Skeletal muscle satellite cell (primary cell): ENCODE data around the gene ATP2B1.

ENCODE experiments used
- H3K27me3 ChIP-seq: 2 replicates; pipeline ENCODE4 v1.7.0; 2013; ENCODE audit warnings: low read length; ENCODE audit not compliant: control insufficient read depth, insufficient read depth
- H3K36me3 ChIP-seq: 2 replicates; pipeline ENCODE4 v1.7.0; 2013; ENCODE audit warnings: mild to moderate bottlenecking, control low read depth, low read length; ENCODE audit not compliant: insufficient read depth
- H3K4me1 ChIP-seq: 2 replicates; pipeline ENCODE4 v1.7.0; 2013; ENCODE audit warnings: low read length; ENCODE audit not compliant: control insufficient read depth, insufficient read depth
- H3K4me2 ChIP-seq: 2 replicates; pipeline ENCODE4 v1.7.0; 2013; ENCODE audit warnings: mild to moderate bottlenecking, low read length
- H3K4me3 ChIP-seq: 2 replicates; pipeline ENCODE4 v1.7.0; 2013; ENCODE audit warnings: low read length
- H3K9ac ChIP-seq: 2 replicates; pipeline ENCODE4 v1.7.0; 2013; ENCODE audit warnings: mild to moderate bottlenecking, low read depth, low read length, moderate library complexity
- H3K9me3 ChIP-seq: replicated peaks from 2 replicates; pipeline ENCODE4 v1.7.0; 2013; ENCODE audit warnings: mild to moderate bottlenecking, control low read depth, low read length

ATP2B1 gene

DNA sequence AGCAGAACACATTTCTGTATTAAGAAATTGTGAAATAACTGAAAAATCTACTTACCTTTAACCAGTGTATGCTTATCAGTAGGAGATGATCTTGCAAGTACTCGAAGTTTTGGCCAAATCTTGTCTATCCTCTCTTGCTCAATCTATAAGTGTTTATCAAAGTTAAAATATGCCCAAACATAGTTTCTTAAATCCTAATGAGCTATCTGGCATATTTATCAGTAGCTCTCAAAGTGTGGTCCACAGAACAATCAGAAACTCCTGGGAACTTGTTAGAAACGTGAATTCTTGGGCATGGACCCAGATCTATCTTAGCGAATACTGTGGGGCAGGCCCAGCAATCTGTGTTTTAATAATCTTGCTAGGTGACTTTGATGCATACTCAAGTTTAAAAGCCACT, 98.3 kb downstream of the ATP2B1 start:
- H3K4me3 ChIP-seq = no peak overlapping the region
- no peaks in the 10 kb centered on the region for H3K27me3 ChIP-seq
- no peak overlapping the region for H3K4me2 ChIP-seq
- H3K9ac ChIP-seq = no peak overlapping the region
- H3K36me3 ChIP-seq = peaks cover 97% of the 10 kb centered on the region
- H3K9me3 ChIP-seq = no peaks in the 10 kb centered on the region
- H3K4me1 ChIP-seq = no peaks in the 10 kb centered on the region

DNA sequence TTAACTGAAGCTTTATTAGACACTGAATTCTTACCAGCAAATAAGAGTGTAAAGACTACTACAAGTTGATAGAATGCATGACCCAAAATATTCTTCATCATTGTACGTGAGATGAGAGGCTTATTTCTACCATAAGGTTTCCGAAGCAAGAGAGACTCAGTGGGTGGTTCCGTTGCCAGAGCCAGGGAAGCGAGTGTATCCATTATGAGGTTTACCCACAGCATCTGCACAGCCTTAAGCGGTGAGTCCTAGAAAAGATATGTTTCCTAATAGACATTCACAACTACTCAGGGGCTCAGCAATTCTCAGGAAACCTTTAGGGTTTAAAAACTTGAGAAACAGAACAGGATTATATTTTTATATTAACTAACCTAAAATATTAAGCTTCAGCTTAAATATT, 105.0 kb downstream of the ATP2B1 start:
- H3K4me1 ChIP-seq = no peaks in the 10 kb centered on the region
- no peak overlapping the region for H3K9ac ChIP-seq
- no peaks in the 10 kb centered on the region for H3K27me3 ChIP-seq
- no peaks in the 10 kb centered on the region for H3K9me3 ChIP-seq
- H3K36me3 ChIP-seq = peaks cover 91% of the 10 kb centered on the region
- H3K4me3 ChIP-seq = no peak overlapping the region
- no peak overlapping the region for H3K4me2 ChIP-seq

DNA sequence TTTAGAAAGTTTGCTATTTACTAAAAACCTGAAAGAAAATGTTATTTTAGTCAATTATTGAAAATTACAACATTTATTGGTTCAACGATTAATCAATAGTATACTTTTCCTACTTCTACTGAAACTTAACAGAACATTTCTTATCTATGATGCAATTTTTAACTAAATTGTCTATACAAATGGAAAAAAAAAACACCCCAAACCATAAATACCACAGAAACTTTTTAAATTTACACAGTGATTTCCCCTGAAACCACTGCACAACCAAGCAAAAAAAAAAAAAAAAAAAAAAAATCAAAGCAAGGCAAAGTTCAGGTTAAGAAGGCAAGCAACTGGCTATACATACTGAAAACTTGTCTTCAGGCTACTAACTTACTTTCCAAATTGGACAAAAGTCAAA, 110.9 kb downstream of the ATP2B1 start:
- H3K4me2 ChIP-seq = no peak overlapping the region
- no peaks in the 10 kb centered on the region for H3K9me3 ChIP-seq
- no peaks in the 10 kb centered on the region for H3K4me1 ChIP-seq
- H3K9ac ChIP-seq = no peak overlapping the region
- no peaks in the 10 kb centered on the region for H3K27me3 ChIP-seq
- H3K4me3 ChIP-seq = no peak overlapping the region
- H3K36me3 ChIP-seq = peaks cover 91% of the 10 kb centered on the region

DNA sequence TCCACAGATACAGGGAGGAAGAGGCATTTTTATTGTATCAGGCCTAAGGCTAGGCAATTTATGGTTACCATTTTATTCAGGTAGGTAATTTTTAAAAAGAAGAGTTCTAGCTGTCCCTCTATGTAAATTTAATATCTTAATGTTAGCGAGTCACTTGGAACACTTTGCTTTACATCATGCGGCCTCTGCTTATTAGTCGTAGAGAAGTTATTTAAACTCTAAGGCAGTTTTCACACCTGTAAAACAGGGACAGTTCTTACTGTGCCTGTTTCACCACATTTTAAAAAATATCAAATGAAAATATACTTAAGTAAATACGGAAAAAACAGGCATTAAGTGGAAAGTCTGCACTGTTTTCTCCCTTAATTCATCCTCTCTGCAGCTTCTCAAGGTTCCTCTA, 111.4 kb downstream of the ATP2B1 start:
- no peak overlapping the region for H3K9ac ChIP-seq

DNA sequence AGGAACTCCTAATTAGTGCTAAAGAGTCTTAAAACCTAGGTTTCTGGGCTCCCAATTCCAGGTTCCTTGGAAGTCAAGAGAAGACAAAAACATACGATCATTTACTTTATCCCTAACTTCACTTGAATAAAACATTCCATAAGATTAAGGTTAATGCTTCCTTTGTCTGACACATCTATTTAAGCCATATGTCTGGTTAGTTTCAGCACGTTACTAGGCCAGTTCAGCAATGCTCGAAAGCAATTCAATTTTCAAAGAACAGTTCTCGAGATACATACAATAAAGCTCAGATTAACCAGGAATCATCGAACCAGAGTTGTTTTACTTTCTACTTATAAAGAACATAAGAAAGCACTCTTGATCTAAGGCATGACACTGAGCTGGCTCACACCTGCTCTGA, 114.8 kb downstream of the ATP2B1 start:
- Histone ChIP-seq H3K36me3 (peaks cover 95% of the 10 kb centered on the region), H3K4me1 (no peaks in the 10 kb centered on the region), H3K27me3 (no peaks in the 10 kb centered on the region), H3K4me3 (no peak overlapping the region), H3K9me3 (no peaks in the 10 kb centered on the region), H3K9ac (no peak overlapping the region), H3K4me2 (no peak overlapping the region)

More for the DNA sequence above, 111.4 kb downstream of the ATP2B1 start:
- no peak overlapping the region for H3K4me3 ChIP-seq
- H3K9me3 ChIP-seq = no peaks in the 10 kb centered on the region
- H3K27me3 ChIP-seq = no peaks in the 10 kb centered on the region
- no peaks in the 10 kb centered on the region for H3K4me1 ChIP-seq
- H3K4me2 ChIP-seq = no peak overlapping the region
- H3K36me3 ChIP-seq = peaks cover 91% of the 10 kb centered on the region

DNA sequence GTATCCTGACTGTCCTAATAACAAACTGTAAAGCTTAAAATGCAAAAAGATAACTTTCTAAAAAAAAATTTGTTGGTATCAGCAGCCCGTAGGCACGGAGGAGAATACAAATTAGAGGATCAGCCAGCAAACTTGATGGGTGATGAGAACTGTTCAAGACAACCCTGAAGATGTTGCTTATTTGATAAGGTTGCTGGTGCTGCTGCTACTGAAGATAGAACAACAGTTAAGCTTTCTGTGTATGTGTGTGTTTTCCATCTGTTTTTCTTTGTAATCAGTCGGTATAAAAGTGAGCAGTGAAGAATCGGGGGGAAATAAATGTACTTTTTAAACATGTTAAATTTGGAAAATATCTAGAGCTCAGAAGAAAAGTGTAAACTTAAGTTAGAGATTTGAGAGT, 115.4 kb downstream of the ATP2B1 start:
- Histone ChIP-seq H3K36me3 (peaks cover 95% of the 10 kb centered on the region), H3K27me3 (no peaks in the 10 kb centered on the region), H3K4me3 (no peak overlapping the region)

DNA sequence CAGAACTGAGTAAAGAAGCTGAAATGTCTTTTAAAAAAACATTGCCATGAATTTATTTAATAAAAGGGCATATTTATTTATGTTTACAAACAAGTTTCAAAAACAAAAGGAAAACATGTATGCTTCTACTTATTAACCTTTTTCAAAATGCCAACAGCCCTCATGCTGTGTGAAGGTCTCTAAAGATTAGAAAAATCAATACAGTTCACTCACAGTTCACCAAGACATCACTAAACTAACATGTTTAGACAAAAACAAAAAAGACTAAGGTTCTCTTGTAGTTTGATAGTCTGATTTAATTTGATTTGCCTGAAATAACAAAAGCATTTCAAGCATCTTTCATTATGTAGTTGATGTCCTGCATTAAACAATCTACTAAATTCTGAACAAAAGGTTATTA, 118.9 kb downstream of the ATP2B1 start:
- Histone ChIP-seq H3K4me1 (no peaks in the 10 kb centered on the region), H3K36me3 (peaks cover 87% of the 10 kb centered on the region), H3K9ac (no peak overlapping the region), H3K27me3 (no peaks in the 10 kb centered on the region), H3K9me3 (no peaks in the 10 kb centered on the region), H3K4me2 (no peak overlapping the region), H3K4me3 (no peak overlapping the region)

More for the DNA sequence above, 115.4 kb downstream of the ATP2B1 start:
- no peak overlapping the region for H3K9ac ChIP-seq
- H3K4me2 ChIP-seq = no peak overlapping the region
- no peaks in the 10 kb centered on the region for H3K9me3 ChIP-seq
- H3K4me1 ChIP-seq = no peaks in the 10 kb centered on the region

DNA sequence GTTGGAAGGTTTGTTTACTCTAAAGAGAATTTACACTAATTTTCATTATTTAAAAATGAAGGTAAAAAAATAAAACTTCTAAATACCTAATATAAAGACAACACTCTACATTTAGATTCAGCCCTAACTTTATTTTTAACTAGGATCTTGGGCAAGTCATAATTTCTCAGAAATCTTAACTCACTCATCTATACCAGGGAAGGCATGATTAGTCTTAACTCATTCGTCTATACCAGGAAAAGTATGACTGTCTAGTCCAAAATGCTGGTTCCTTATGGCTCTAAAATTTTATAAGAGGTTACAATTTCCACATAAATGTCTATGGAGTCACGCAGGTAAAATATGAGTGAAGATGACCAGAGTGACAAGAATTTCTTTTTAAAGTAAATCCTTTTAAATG, 130.1 kb downstream of the ATP2B1 start:
- H3K4me2 ChIP-seq = no peak overlapping the region
- H3K36me3 ChIP-seq = peaks cover 31% of the 10 kb centered on the region
- H3K27me3 ChIP-seq = no peaks in the 10 kb centered on the region
- H3K9ac ChIP-seq = no peak overlapping the region
- H3K4me3 ChIP-seq = no peak overlapping the region
- H3K4me1 ChIP-seq = peaks cover 6% of the 10 kb centered on the region
- no peaks in the 10 kb centered on the region for H3K9me3 ChIP-seq

DNA sequence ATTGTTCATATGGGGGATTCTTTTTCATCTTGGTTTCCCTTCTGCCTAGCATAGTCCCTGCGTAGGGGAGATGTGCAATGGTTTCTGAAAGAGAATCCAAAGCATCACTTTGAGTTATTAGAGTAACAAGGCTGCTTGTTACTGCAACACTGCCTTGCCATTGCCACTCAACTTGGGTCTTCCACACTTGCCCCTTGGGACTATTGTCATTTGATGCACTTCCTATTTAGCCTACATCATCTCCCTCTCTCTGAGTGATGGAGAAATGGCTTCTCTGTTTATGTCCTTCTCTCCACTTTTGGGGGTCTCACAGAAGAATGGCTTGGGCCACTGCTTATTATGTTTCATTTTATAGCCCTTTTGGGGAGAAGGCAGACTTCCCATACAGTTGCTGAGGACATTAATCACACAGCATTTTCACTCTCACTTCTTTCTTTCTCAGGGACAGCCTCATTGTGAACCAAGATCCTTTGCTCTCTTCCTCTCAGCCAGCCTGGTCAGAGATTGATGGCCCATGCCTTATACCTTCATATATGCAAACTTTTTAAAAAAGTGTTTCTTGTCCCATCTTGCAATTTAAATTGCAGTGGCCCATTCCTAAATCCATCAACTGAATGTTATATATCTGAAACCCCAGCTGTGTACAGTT, 131.9 kb downstream of the ATP2B1 start:
- H3K9me3 ChIP-seq = no peaks in the 10 kb centered on the region
- no peaks in the 10 kb centered on the region for H3K27me3 ChIP-seq
- peaks cover 15% of the 10 kb centered on the region for H3K4me1 ChIP-seq
- H3K4me3 ChIP-seq = no peak overlapping the region
- peaks cover 18% of the 10 kb centered on the region for H3K36me3 ChIP-seq
- no peak overlapping the region for H3K4me2 ChIP-seq
- H3K9ac ChIP-seq = no peak overlapping the region

DNA sequence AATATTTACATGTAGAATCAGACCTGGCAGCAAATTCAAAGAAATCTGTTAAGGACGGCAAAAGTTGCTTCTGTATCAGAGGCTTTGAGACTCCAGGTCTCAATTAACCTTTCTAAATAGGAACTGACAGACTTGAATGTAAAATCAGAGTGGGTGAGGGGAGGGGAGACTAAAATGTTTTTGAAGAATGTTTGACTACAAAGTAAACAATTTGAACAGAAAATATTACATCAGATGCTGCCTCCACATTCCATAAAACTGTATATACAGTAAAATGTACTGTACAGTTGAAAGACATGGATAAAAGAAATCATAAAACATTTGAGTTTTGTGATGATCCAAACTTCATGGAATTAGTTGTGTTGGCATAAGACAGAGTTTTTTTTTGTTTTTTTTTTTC, 133.3 kb downstream of the ATP2B1 start:
- H3K4me3 ChIP-seq = no peak overlapping the region
- H3K9me3 ChIP-seq = no peaks in the 10 kb centered on the region
- peaks cover 19% of the 10 kb centered on the region for H3K4me1 ChIP-seq
- no peaks in the 10 kb centered on the region for H3K27me3 ChIP-seq
- H3K36me3 ChIP-seq = peaks cover 6% of the 10 kb centered on the region
- no peak overlapping the region for H3K9ac ChIP-seq
- no peak overlapping the region for H3K4me2 ChIP-seq

DNA sequence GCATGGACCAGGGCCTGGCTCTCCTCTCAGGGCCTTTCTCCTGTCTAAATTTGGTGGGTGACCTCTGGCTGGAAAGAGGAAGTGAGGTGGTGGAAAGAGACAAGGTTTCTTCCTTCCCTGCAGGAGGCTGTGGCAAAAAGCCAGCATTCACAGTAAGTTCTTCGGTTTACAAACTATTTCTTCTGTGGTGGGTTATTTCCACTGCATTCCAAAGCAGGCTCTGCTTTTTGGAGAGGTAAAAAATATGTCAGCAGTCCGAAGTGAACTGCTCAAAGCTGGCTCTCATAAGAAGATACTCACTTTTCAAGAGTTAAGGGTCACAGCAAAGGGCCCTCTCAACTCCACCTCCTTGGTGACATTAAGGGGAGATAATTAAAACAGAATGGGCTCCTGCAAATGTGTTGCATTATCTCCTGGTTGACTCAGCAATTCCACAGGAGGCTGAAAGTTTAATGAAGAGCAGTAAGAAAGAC, 133.9 kb downstream of the ATP2B1 start:
- Histone ChIP-seq H3K4me1 (peaks cover 19% of the 10 kb centered on the region), H3K4me2 (no peak overlapping the region), H3K4me3 (no peak overlapping the region)

DNA sequence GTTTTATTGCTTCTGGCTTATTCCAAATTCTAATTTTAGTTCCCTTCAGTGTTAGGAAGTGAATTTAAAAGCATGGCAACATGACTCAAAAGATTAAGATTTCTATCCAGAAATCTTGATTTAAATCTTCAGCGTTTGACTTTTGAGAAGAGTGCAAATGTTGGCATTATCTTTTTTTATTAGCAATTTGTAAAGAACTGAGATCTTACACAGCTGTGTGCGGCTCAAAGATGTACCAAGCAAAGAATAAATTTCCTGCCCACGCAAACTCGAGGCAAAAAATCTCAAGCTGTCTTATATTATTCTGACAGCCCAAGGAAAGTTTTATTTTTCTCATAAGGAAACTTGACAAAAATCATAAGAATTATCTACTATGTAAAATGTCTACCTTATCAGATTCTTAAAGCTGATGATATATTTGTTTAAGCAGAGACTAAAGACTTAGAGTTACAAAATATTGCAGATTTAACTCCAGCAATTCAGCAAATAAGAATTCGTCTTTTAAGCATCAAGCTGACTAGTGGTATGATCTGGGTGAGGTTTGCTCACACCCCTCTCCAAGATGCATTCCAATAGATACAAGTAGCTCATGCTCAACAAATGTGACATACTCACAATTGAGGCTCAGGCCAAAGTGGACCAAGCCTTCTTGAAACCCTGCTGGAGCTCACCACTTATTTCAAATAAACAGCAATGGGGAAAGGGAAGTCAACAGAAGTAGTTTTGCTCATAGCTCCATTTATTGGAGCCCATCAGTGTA, 135.4 kb downstream of the ATP2B1 start:
- H3K9me3 ChIP-seq = no peaks in the 10 kb centered on the region
- H3K36me3 ChIP-seq = no peaks in the 10 kb centered on the region
- H3K9ac ChIP-seq = no peak overlapping the region
- peaks cover 23% of the 10 kb centered on the region for H3K4me1 ChIP-seq
- H3K27me3 ChIP-seq = no peaks in the 10 kb centered on the region
- no peak overlapping the region for H3K4me2 ChIP-seq
- no peak overlapping the region for H3K4me3 ChIP-seq

More for the DNA sequence above, 133.9 kb downstream of the ATP2B1 start:
- H3K27me3 ChIP-seq = no peaks in the 10 kb centered on the region
- no peaks in the 10 kb centered on the region for H3K9me3 ChIP-seq
- no peak overlapping the region for H3K9ac ChIP-seq
- no peaks in the 10 kb centered on the region for H3K36me3 ChIP-seq
